ENCODE data around the gene SOSTDC1. TPM values are rescaled to one million over a fixed set of nuclear protein-coding genes. Genes with fewer than 3 reads are reported as not detected.

SOSTDC1 gene
- total RNA-seq: 10 to 100 TPM in 1 of 3 donors, 1 to 10 TPM in 1, not detected in 1; 2.6 to 11.6 TPM

GRCh38 chr7:16465469-16466361 is at the start of gene SOSTDC1:
Gene SOSTDC1 (minus strand): TSS chr7:16465738. CDS start chr7:16465668, 70 bp downstream.
- H3K27me3 ChIP-seq: no peaks in the 10 kb centered on the region
- H3K27ac ChIP-seq: peak within 1 kb of the TSS; percentile 62 to 69
- H3K4me3 ChIP-seq: peak within 1 kb of the TSS in 2 of 3 donors; percentile 37 to 50
- no peaks in the 10 kb centered on the region for H3K36me3 ChIP-seq
- no peak for DNase-seq (ENCODE audit: low spot score in 2 of 2)
- intact Hi-C loops (cut with DNase I; ENCODE audit: low total_unique reads): no loop called here
- H3K9me3 ChIP-seq: no peaks in the 10 kb centered on the region
- TF ChIP-seq POLR2AphosphoS5 (IDR thresholded peaks at IDR 0.05): no peak
- no peak for TF ChIP-seq POLR2A (IDR thresholded peaks at IDR 0.05)
- TF ChIP-seq CTCF (IDR thresholded peaks at IDR 0.05): no peak
- H3K4me1 ChIP-seq: no peaks in the 10 kb centered on the region

GRCh38 chr7:16514729-16515128 is 49.2 kb upstream of the SOSTDC1 start:
- DNase-seq (ENCODE audit: low spot score in 2 of 2): no peak
- no peaks in the 10 kb centered on the region for H3K27me3 ChIP-seq
- no peaks in the 10 kb centered on the region for H3K4me1 ChIP-seq
- H3K36me3 ChIP-seq: no peaks in the 10 kb centered on the region
- no peak overlapping the region for H3K27ac ChIP-seq
- intact Hi-C loops (cut with DNase I; ENCODE audit: low total_unique reads): no loop called here
- H3K4me3 ChIP-seq: no peak overlapping the region
- TF ChIP-seq POLR2A (IDR thresholded peaks at IDR 0.05) (no peak), POLR2AphosphoS5 (IDR thresholded peaks at IDR 0.05) (no peak), CTCF (IDR thresholded peaks at IDR 0.05) (no peak)
- no peaks in the 10 kb centered on the region for H3K9me3 ChIP-seq

- no peak overlapping the region for H3K27ac ChIP-seq
- intact Hi-C loops (cut with DNase I; ENCODE audit: low total_unique reads): no loop called here
- H3K4me1 ChIP-seq: no peaks in the 10 kb centered on the region
- TF ChIP-seq CTCF (IDR thresholded peaks at IDR 0.05) (no peak), POLR2A (IDR thresholded peaks at IDR 0.05) (no peak), POLR2AphosphoS5 (IDR thresholded peaks at IDR 0.05) (no peak)
- H3K9me3 ChIP-seq: no peaks in the 10 kb centered on the region
- H3K36me3 ChIP-seq: no peaks in the 10 kb centered on the region
- no peak overlapping the region for H3K4me3 ChIP-seq
- no peak for DNase-seq (ENCODE audit: low spot score in 2 of 2)
- no peaks in the 10 kb centered on the region for H3K27me3 ChIP-seq
Measured at GRCh38 chr7:16514271-16514670, 48.7 kb upstream of the SOSTDC1 start.

- Histone ChIP-seq H3K36me3 (no peaks in the 10 kb centered on the region), H3K27ac (no peak overlapping the region), H3K27me3 (no peaks in the 10 kb centered on the region), H3K9me3 (no peaks in the 10 kb centered on the region), H3K4me1 (no peaks in the 10 kb centered on the region), H3K4me3 (no peak overlapping the region)
- no peak for DNase-seq (ENCODE audit: low spot score in 2 of 2)
- TF ChIP-seq POLR2AphosphoS5 (IDR thresholded peaks at IDR 0.05) (no peak), CTCF (IDR thresholded peaks at IDR 0.05) (no peak), POLR2A (IDR thresholded peaks at IDR 0.05) (no peak)
- intact Hi-C loops (cut with DNase I; ENCODE audit: low total_unique reads): no loop called here
Measured at GRCh38 chr7:16512097-16512496, 46.6 kb upstream of the SOSTDC1 start.

GRCh38 chr7:16511314-16511713 is 45.8 kb upstream of the SOSTDC1 start:
- Histone ChIP-seq H3K9me3 (no peaks in the 10 kb centered on the region), H3K27ac (no peak overlapping the region), H3K4me3 (no peak overlapping the region), H3K4me1 (no peaks in the 10 kb centered on the region), H3K36me3 (no peaks in the 10 kb centered on the region), H3K27me3 (no peaks in the 10 kb centered on the region)
- no peak for DNase-seq (ENCODE audit: low spot score in 2 of 2)
- intact Hi-C loops (cut with DNase I; ENCODE audit: low total_unique reads): no loop called here
- no peak for TF ChIP-seq CTCF (IDR thresholded peaks at IDR 0.05)
- TF ChIP-seq POLR2A (IDR thresholded peaks at IDR 0.05): no peak
- TF ChIP-seq POLR2AphosphoS5 (IDR thresholded peaks at IDR 0.05): no peak
